Smooth muscle cell (in vitro differentiated cells): ENCODE data around the gene NR2F2. TPM values are rescaled to one million over a fixed set of nuclear protein-coding genes. Genes with fewer than 3 reads are reported as not detected.

Experiments used
- DNase-seq: peaks from one replicate; lab custom pipeline; 2025; ENCODE audit not compliant: unreplicated experiment; lab: John Stamatoyannopoulos, UW
- H2AFZ ChIP-seq: fragments of 200-600 bp; sonication (generic); 2 replicates; pipeline ENCODE4 v1.6.0; 2016; ENCODE audit warnings: antibody characterized with exemption, low read depth, mild to moderate bottlenecking
- H3F3A ChIP-seq: fragments of 200-600 bp; sonication (generic); 2 replicates; pipeline ENCODE4 v1.6.0; 2017; ENCODE audit warnings: antibody characterized with exemption, low read depth
- H3K27ac ChIP-seq: fragments of 200-600 bp; sonication (generic); 2 replicates; pipeline ENCODE4 v1.5.1; 2016; ENCODE audit warnings: low read depth, mild to moderate bottlenecking
- H3K27me3 ChIP-seq: fragments of 200-600 bp; sonication (generic); 2 replicates; pipeline ENCODE4 v1.6.1; 2016; ENCODE audit warnings: low read depth, mild to moderate bottlenecking
- H3K36me3 ChIP-seq: fragments of 200-600 bp; sonication (generic); 2 replicates; pipeline ENCODE4 v1.5.1; 2016; ENCODE audit warnings: low read depth
- H3K4me1 ChIP-seq: fragments of 200-600 bp; sonication (generic); 2 replicates; pipeline ENCODE4 v1.5.1; 2016; ENCODE audit warnings: low read depth
- H3K4me2 ChIP-seq: fragments of 200-600 bp; sonication (generic); 2 replicates; pipeline ENCODE4 v1.6.0; 2016; ENCODE audit warnings: mild to moderate bottlenecking
- H3K4me3 ChIP-seq: fragments of 200-600 bp; sonication (generic); 2 replicates; pipeline ENCODE4 v1.5.1; 2016; ENCODE audit warnings: mild to moderate bottlenecking
- H3K79me2 ChIP-seq: fragments of 200-600 bp; sonication (generic); 2 replicates; pipeline ENCODE4 v1.6.0; 2016; ENCODE audit warnings: low read depth, mild to moderate bottlenecking
- H3K9ac ChIP-seq: fragments of 200-600 bp; sonication (generic); 2 replicates; pipeline ENCODE4 v1.6.0; 2016; ENCODE audit warnings: low read depth
- H3K9me3 ChIP-seq: fragments of 200-600 bp; sonication (generic); replicated peaks from 2 replicates; pipeline ENCODE4 v1.5.1; 2016; ENCODE audit warnings: low read depth
- H4K20me1 ChIP-seq: fragments of 200-600 bp; sonication (generic); 2 replicates; pipeline ENCODE4 v1.6.0; 2016; ENCODE audit warnings: low read depth
- CTCF ChIP-seq: fragments of 200-600 bp; sonication (generic); IDR thresholded peaks from 2 replicates; pipeline ENCODE4 v1.5.1; 2017; ENCODE audit warnings: borderline replicate concordance, mild to moderate bottlenecking, antibody characterized with exemption; ENCODE audit not compliant: insufficient read depth, poor library complexity, severe bottlenecking
- WGBS: methylation state at CpG from one replicate; pipeline ENCODE4 v1.1.7; 2016; ENCODE audit warnings: low lambda C conversion rate; 5-methylcytosine and 5-hydroxymethylcytosine counted together
- polyA plus RNA-seq: library from polyadenylated mRNA; unstranded; fragments of >200 nt; fragmentation: Nextera tagmentation; extraction: Ambion mirVana; gene quantifications from 2 replicates; pipeline ENCODE4 v1.2.1, GENCODE V29; 2016
- total RNA-seq: library from RNA; depleted of rRNA; stranded (reverse); fragments of >200 nt; gene quantifications from 2 replicates; pipeline ENCODE4 v1.2.3, GENCODE V29; 2014

NR2F2 gene
- total and polyA plus RNA-seq, 2 experiments from 2014 or later: 4.7 to 9.8 TPM

- no peak overlapping the region for H3K9ac ChIP-seq
- TF ChIP-seq CTCF: no peak
- DNase-seq: no peak
- 94% methylated on average over 5 of the region's 5 CpGs for WGBS
- no peak overlapping the region for H3K27ac ChIP-seq
- H3K36me3 ChIP-seq: no peaks in the 10 kb centered on the region
- H3K9me3 ChIP-seq: no peaks in the 10 kb centered on the region
- no peaks in the 10 kb centered on the region for H4K20me1 ChIP-seq
- no peaks in the 10 kb centered on the region for H3F3A ChIP-seq
- H3K4me2 ChIP-seq: no peak overlapping the region
- no peaks in the 10 kb centered on the region for H3K79me2 ChIP-seq
- H3K4me1 ChIP-seq: no peaks in the 10 kb centered on the region
- H2AFZ ChIP-seq: no peak overlapping the region
- H3K4me3 ChIP-seq: no peak overlapping the region
- H3K27me3 ChIP-seq: no peaks in the 10 kb centered on the region
Observed at GRCh38 chr15:96290679-96291078, 39.8 kb upstream of the NR2F2 start.

- no peaks in the 10 kb centered on the region for H3K79me2 ChIP-seq
- H3K9me3 ChIP-seq: no peaks in the 10 kb centered on the region
- H4K20me1 ChIP-seq: no peaks in the 10 kb centered on the region
- no peak for TF ChIP-seq CTCF
- H3K9ac ChIP-seq: no peak overlapping the region
- H3K36me3 ChIP-seq: no peaks in the 10 kb centered on the region
- no peaks in the 10 kb centered on the region for H3F3A ChIP-seq
- H3K27ac ChIP-seq: no peak overlapping the region
- no peak overlapping the region for H2AFZ ChIP-seq
- H3K4me1 ChIP-seq: no peaks in the 10 kb centered on the region
- 87% methylated on average over 2 of the region's 2 CpGs for WGBS
- H3K4me2 ChIP-seq: no peak overlapping the region
- H3K27me3 ChIP-seq: no peaks in the 10 kb centered on the region
- no peak overlapping the region for H3K4me3 ChIP-seq
- no peak for DNase-seq
Observed at GRCh38 chr15:96292635-96293034, 37.9 kb upstream of the NR2F2 start.

- no peak overlapping the region for H3K27ac ChIP-seq
- H3K36me3 ChIP-seq: no peaks in the 10 kb centered on the region
Observed at GRCh38 chr15:96293441-96293840, 37.1 kb upstream of the NR2F2 start.

More at GRCh38 chr15:96293441-96293840, 37.1 kb upstream of the NR2F2 start:
- H2AFZ ChIP-seq: no peak overlapping the region
- H3K9ac ChIP-seq: no peak overlapping the region
- peaks cover 5% of the 10 kb centered on the region for H3K9me3 ChIP-seq
- H3F3A ChIP-seq: no peaks in the 10 kb centered on the region
- H3K27me3 ChIP-seq: no peaks in the 10 kb centered on the region
- H4K20me1 ChIP-seq: no peaks in the 10 kb centered on the region
- TF ChIP-seq CTCF: no peak
- 62% methylated on average over 4 of the region's 4 CpGs for WGBS
- no peaks in the 10 kb centered on the region for H3K4me1 ChIP-seq
- DNase-seq: no peak
- H3K4me2 ChIP-seq: no peak overlapping the region
- H3K79me2 ChIP-seq: no peaks in the 10 kb centered on the region
- no peak overlapping the region for H3K4me3 ChIP-seq
